Stimulated activated CD4-positive, alpha-beta T cell treated with anti-CD3 and anti-CD28 coated beads, Interleukin-4, amount 100 ng/mL, for 48 hours (primary cell): Measurements from ENCODE around the gene PITPNM3.
"Not testable (repeated sequence)": the region's sequence is repeated elsewhere in the genome, so short reads cannot be mapped to it uniquely, and the experiment has no call there.

ENCODE experiments used
- DNase-seq, 2 donors: peaks; one replicate each; pipeline ENCODE4 v3.0.0-alpha.2; 2020; ENCODE audit warnings: low read depth in 2 of 2

PITPNM3 gene

GRCh38 chr17:6556121-6557039 is at the start of gene PITPNM3:
Gene PITPNM3, minus strand, starts transcription at chr17:6556555. Its CDS starts 149 bp downstream, at chr17:6556406.
- no peak for DNase-seq

GRCh38 chr17:6605142-6605541 is 48.8 kb upstream of the PITPNM3 start:
- DNase-seq, result no peak

- no peak for DNase-seq
Observed at GRCh38 chr17:6603744-6604325, 47.5 kb upstream of the PITPNM3 start.

GRCh38 chr17:6602141-6602540 is 45.8 kb upstream of the PITPNM3 start:
- no peak for DNase-seq

- DNase-seq, result no peak
Observed at GRCh38 chr17:6599364-6599763, 43.0 kb upstream of the PITPNM3 start.

- no peak for DNase-seq
Observed at GRCh38 chr17:6597727-6598126, 41.4 kb upstream of the PITPNM3 start.

GRCh38 chr17:6596941-6597340 is 40.6 kb upstream of the PITPNM3 start:
- DNase-seq, result no peak

GRCh38 chr17:6596511-6596910 is 40.2 kb upstream of the PITPNM3 start:
- no peak for DNase-seq

GRCh38 chr17:6596081-6596480 is 39.7 kb upstream of the PITPNM3 start:
- no peak for DNase-seq

- not testable (repeated sequence) for DNase-seq
Observed at GRCh38 chr17:6593371-6593770, 37.0 kb upstream of the PITPNM3 start.

GRCh38 chr17:6592173-6592572 is 35.8 kb upstream of the PITPNM3 start:
- no peak for DNase-seq

GRCh38 chr17:6591599-6592158 is 35.3 kb upstream of the PITPNM3 start:
- no peak for DNase-seq

- DNase-seq, result no peak
Observed at GRCh38 chr17:6589266-6589946, 33.1 kb upstream of the PITPNM3 start.

- DNase-seq, result no peak
Observed at GRCh38 chr17:6588165-6588564, 31.8 kb upstream of the PITPNM3 start.

- no peak for DNase-seq
Observed at GRCh38 chr17:6587310-6587709, 31.0 kb upstream of the PITPNM3 start.

GRCh38 chr17:6583411-6583810 is 27.1 kb upstream of the PITPNM3 start:
- no peak for DNase-seq

GRCh38 chr17:6580625-6581024 is 24.3 kb upstream of the PITPNM3 start:
- no peak for DNase-seq

- DNase-seq, result no peak
Observed at GRCh38 chr17:6578491-6578890, 22.1 kb upstream of the PITPNM3 start.

GRCh38 chr17:6577686-6578263 is 21.4 kb upstream of the PITPNM3 start:
- DNase-seq, result no peak

- DNase-seq, result no peak
Observed at GRCh38 chr17:6576038-6576785, 19.9 kb upstream of the PITPNM3 start.

- DNase-seq, result no peak
Observed at GRCh38 chr17:6575596-6575988, 19.2 kb upstream of the PITPNM3 start.
